Measurements from ENCODE around the gene KRT31. TPM values are rescaled to one million over a fixed set of nuclear protein-coding genes. Genes with fewer than 3 reads are reported as not detected.

The KRT31 gene
- total RNA-seq, 1 experiment from 2014 or later: not detected

DNA sequence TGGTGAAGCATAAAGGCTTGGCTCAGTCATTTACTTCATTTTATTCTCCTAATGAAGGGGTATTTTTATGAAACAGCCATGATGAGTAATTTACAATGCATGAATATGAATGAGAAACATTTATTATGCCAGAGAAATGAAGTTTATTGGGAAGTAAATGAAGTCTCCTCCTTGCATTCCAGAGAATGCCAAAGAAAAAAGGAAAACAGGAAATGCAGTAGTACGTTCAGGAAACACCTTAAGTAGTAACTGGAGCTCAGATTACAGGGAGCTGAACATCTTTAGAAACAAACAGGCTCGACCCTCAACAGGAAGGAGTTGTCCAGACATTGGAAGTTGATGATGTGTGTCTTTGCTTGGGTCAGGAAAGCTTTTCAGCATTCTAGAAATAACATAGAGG, 19.9 kb downstream of the KRT31 start:
- ChIA-PET RAD21 (ENCODE audit: low non-redundant PET in 1 of 2, low total read pairs in 2 of 2, uncharacterized antibody in 2 of 2, unreplicated experiment in 2 of 2) (no interaction called here), CTCF (no interaction called here)
- ATAC-seq: no peak

DNA sequence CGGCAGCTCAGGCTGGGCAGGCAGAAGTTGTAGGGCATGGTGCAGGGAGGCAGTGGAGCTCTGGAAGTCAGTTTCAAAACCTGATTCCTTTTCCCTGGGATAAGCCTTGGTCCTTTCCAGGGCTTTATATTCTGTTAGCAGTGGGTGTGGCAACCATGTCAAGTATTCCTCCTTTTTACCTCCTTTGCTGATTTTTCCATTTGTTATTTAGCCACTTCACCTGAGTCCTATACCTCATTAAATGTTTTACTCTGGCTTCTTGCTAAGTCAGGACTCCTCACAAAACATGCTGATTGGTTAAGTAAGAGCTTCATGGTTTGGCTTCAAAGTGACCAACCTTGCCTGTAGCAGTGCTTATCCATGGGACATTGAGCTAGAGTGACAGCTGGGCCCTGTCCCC, 27.7 kb downstream of the KRT31 start, which contains the start of gene KRT33B:
KRT33B (minus strand) TSS at position 101 of the 400 bp plus-strand sequence; CDS start at position 38, 63 bp downstream.
- POLR2A ChIA-PET: no interaction called here
- no TSS peak for BruUV-seq (replicated peaks)
- TF ChIP-seq CBX3 (IDR thresholded peaks at IDR 0.05; ENCODE audit: low read depth) (no peak), ELF1 (IDR thresholded peaks at IDR 0.05; ENCODE audit: borderline replicate concordance, low read depth) (no peak), ZNF274 (IDR thresholded peaks at IDR 0.05; ENCODE audit: low read depth, low read length) (no peak), ZFX (IDR thresholded peaks at IDR 0.05) (no peak), SIN3A (IDR thresholded peaks at IDR 0.05; ENCODE audit: low read depth) (no peak), RAD21 (IDR thresholded peaks at IDR 0.05; ENCODE audit: low read depth) (no peak), YY1 (IDR thresholded peaks at IDR 0.05; ENCODE audit: extremely low read depth, insufficient replicate concordance, low read depth, low read length) (no peak), POLR2AphosphoS5 (IDR thresholded peaks at IDR 0.05; ENCODE audit: low read depth, low read length) (no peak), SP1 (IDR thresholded peaks at IDR 0.05; ENCODE audit: low read depth) (no peak), SRF (IDR thresholded peaks at IDR 0.05; ENCODE audit: low read depth) (no peak)
- TF ChIP-seq, protein P1, sequence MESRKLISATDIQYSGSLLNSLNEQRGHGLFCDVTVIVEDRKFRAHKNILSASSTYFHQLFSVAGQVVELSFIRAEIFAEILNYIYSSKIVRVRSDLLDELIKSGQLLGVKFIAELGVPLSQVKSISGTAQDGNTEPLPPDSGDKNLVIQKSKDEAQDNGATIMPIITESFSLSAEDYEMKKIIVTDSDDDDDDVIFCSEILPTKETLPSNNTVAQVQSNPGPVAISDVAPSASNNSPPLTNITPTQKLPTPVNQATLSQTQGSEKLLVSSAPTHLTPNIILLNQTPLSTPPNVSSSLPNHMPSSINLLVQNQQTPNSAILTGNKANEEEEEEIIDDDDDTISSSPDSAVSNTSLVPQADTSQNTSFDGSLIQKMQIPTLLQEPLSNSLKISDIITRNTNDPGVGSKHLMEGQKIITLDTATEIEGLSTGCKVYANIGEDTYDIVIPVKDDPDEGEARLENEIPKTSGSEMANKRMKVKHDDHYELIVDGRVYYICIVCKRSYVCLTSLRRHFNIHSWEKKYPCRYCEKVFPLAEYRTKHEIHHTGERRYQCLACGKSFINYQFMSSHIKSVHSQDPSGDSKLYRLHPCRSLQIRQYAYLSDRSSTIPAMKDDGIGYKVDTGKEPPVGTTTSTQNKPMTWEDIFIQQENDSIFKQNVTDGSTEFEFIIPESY (IDR thresholded peaks at IDR 0.05; ENCODE audit: extremely low read depth, insufficient replicate concordance, low read length): no peak
- TF ChIP-seq, protein P2, sequence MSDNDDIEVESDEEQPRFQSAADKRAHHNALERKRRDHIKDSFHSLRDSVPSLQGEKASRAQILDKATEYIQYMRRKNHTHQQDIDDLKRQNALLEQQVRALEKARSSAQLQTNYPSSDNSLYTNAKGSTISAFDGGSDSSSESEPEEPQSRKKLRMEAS (IDR thresholded peaks at IDR 0.05): no peak
- no peaks in the 10 kb centered on the region for H3K36me3 ChIP-seq (ENCODE audit: control insufficient read depth in 1 of 2, insufficient read depth in 2 of 2, low read length in 2 of 2)
- H3K4me1 ChIP-seq (ENCODE audit: control insufficient read depth in 1 of 2, insufficient read depth in 2 of 2, low read length in 2 of 2): peaks cover 0 to 4% of the 10 kb centered on the region in 2 experiments; a peak in 1 of 4 replicates
- no peak for ATAC-seq
- no peak within 1 kb of the TSS for H3K4me3 ChIP-seq (replicated peaks in 1 of 2; ENCODE audit: low read depth in 1 of 2, low read length in 2 of 2)
- CTCF ChIA-PET: no interaction called here
- no peaks in the 10 kb centered on the region for H3K9me3 ChIP-seq (ENCODE audit: control insufficient read depth in 1 of 2, insufficient read depth in 1 of 2, low read depth in 1 of 2, low read length in 2 of 2)
- H4K20me1 ChIP-seq (ENCODE audit: insufficient read depth): no peaks in the 10 kb centered on the region
- H2AFZ ChIP-seq (ENCODE audit: low read depth, low read length, poor library complexity, severe bottlenecking): no peak within 1 kb of the TSS
- H3K4me2 ChIP-seq (ENCODE audit: low read length): no peak within 1 kb of the TSS
- intact Hi-C loops (cut with micrococcal nuclease): no loop called here
- no peaks in the 10 kb centered on the region for H3K79me2 ChIP-seq (ENCODE audit: insufficient read depth, low read length)
- H3K9me2 ChIP-seq (ENCODE audit: insufficient read depth): no peaks in the 10 kb centered on the region
- H3K27ac ChIP-seq (ENCODE audit: low read depth, low read length): no peak within 1 kb of the TSS
- no peak for DNase-seq (ENCODE audit: low read depth, low spot score)
- H3K9ac ChIP-seq (ENCODE audit: low read length): no peak within 1 kb of the TSS
- no peaks in the 10 kb centered on the region for H3K27me3 ChIP-seq (ENCODE audit: insufficient read depth, low read length)
- RAD21 ChIA-PET (ENCODE audit: low non-redundant PET in 1 of 2, low total read pairs in 2 of 2, uncharacterized antibody in 2 of 2, unreplicated experiment in 2 of 2): no interaction called here

More for the DNA sequence above, 19.9 kb downstream of the KRT31 start:
- no peaks in the 10 kb centered on the region for H3K27me3 ChIP-seq (ENCODE audit: insufficient read depth, low read length)
- BruUV-seq (replicated peaks): no TSS peak
- no peak for DNase-seq (ENCODE audit: low read depth, low spot score)
- no peaks in the 10 kb centered on the region for H3K9me2 ChIP-seq (ENCODE audit: insufficient read depth)
- H3K9ac ChIP-seq (ENCODE audit: low read length): no peak overlapping the region
- H4K20me1 ChIP-seq (ENCODE audit: insufficient read depth): no peaks in the 10 kb centered on the region
- H3K4me2 ChIP-seq (ENCODE audit: low read length): no peak overlapping the region
- no peaks in the 10 kb centered on the region for H3K36me3 ChIP-seq (ENCODE audit: control insufficient read depth in 1 of 2, insufficient read depth in 2 of 2, low read length in 2 of 2)
- intact Hi-C loops (cut with micrococcal nuclease): no loop called here
- H2AFZ ChIP-seq (ENCODE audit: low read depth, low read length, poor library complexity, severe bottlenecking): no peak overlapping the region
- H3K9me3 ChIP-seq (ENCODE audit: control insufficient read depth in 1 of 2, insufficient read depth in 1 of 2, low read depth in 1 of 2, low read length in 2 of 2): no peaks in the 10 kb centered on the region; a peak in 2 of 4 replicates
- H3K27ac ChIP-seq (ENCODE audit: low read depth, low read length): no peak overlapping the region
- no peaks in the 10 kb centered on the region for H3K79me2 ChIP-seq (ENCODE audit: insufficient read depth, low read length)
- peaks cover 0 to 14% of the 10 kb centered on the region in 2 experiments; a peak in 2 of 4 replicates for H3K4me1 ChIP-seq (ENCODE audit: control insufficient read depth in 1 of 2, insufficient read depth in 2 of 2, low read length in 2 of 2)
- no peak overlapping the region for H3K4me3 ChIP-seq (replicated peaks in 1 of 2; ENCODE audit: low read depth in 1 of 2, low read length in 2 of 2)
- POLR2A ChIA-PET: no interaction called here
- TF ChIP-seq, protein P1 (IDR thresholded peaks at IDR 0.05; ENCODE audit: extremely low read depth, insufficient replicate concordance, low read length): no peak
- TF ChIP-seq ATF3 (IDR thresholded peaks at IDR 0.05) (no peak), FOSL1 (IDR thresholded peaks at IDR 0.05; ENCODE audit: low read depth) (no peak), ELF1 (IDR thresholded peaks at IDR 0.05; ENCODE audit: borderline replicate concordance, low read depth) (no peak), SIN3A (IDR thresholded peaks at IDR 0.05; ENCODE audit: low read depth) (no peak)

Measured in HCT116 (cell line).